K562 (cell line): Measurements from ENCODE around the gene UBE2G2. TPM values are rescaled to one million over a fixed set of nuclear protein-coding genes. Genes with fewer than 3 reads are reported as not detected.

Experiments
- ATAC-seq: fragments of 200-7000 bp; cut with Tn5 transposase; 3 replicates; pipeline ENCODE4 v1.9.1; 2020; ENCODE audit warnings: moderate library complexity
- BruUV-seq: library from RNA; stranded (reverse); fragments of 400-500 nt; replicated peaks from 2 replicates; lab custom pipeline; 2021; lab: Mats Ljungman, UMichigan
- CTCF ChIA-PET: fragments of 300-600 bp; formaldehyde crosslinking; extraction: SDS; loops from one replicate; lab custom pipeline; 2021; ENCODE audit warnings: low intra/inter-chr PET ratio; lab: Yijun Ruan, JAX
- POLR2A ChIA-PET: fragments of 300-600, 350-650 bp; sonication (Branson Sonifier 250); formaldehyde crosslinking; extraction: SDS; loops from one replicate; lab custom pipeline; 2021; ENCODE audit warnings: antibody characterized with exemption, inconsistent platforms; lab: Yijun Ruan, JAX
- DNase-seq, 4 experiments: peaks; one replicate each; pipeline versions ENCODE4 v3.0.0 to v3.0.0-alpha.2; 2011 to 2018; ENCODE audit warnings: low spot score in 3 of 4, mixed read lengths in 3 of 4; ENCODE audit errors: extremely low read depth in 1 of 4
- FAIRE-seq: peaks from 2 replicates; lab custom pipeline; 2011; peaks lifted over from hg19 to GRCh38; lab: Jason Lieb, UNC
- H2AFZ ChIP-seq: 2 replicates; pipeline ENCODE4 v1.6.0; 2011; ENCODE audit warnings: low read depth, low read length, control low read depth, inconsistent platforms
- H3K27ac ChIP-seq: fragments of 200-600 bp; 3 replicates; pipeline ENCODE4 v1.8.0; 2011; ENCODE audit warnings: low read depth, mild to moderate bottlenecking, control low read depth, inconsistent platforms, low read length, moderate library complexity, mixed read lengths; ENCODE audit errors: extremely low read depth
- H3K27me3 ChIP-seq, 2 experiments: fragments of 300-600 bp in 1 of 2; 2 replicates in 1 of 2; 3 replicates in 1 of 2; pipeline versions ENCODE4 v1.6.0 to v1.8.0; 2011; ENCODE audit warnings: inconsistent platforms in 2 of 2, low read length in 2 of 2, mild to moderate bottlenecking in 1 of 2, mixed read lengths in 1 of 2, moderate library complexity in 1 of 2; ENCODE audit not compliant: control insufficient read depth in 2 of 2, insufficient read depth in 2 of 2
- H3K36me3 ChIP-seq: fragments of 300-600 bp; 3 replicates; pipeline ENCODE4 v1.8.0; 2011; ENCODE audit warnings: mild to moderate bottlenecking, low read length, inconsistent platforms; ENCODE audit not compliant: control insufficient read depth, insufficient read depth
- H3K4me1 ChIP-seq, 2 experiments: fragments of 200-600 bp in 1 of 2; replicated peaks in 1 of 2; 2 replicates in 1 of 2; 3 replicates in 1 of 2; pipeline versions ENCODE4 v1.5.1 to v1.8.0; 2011; ENCODE audit warnings: inconsistent platforms in 2 of 2, low read length in 2 of 2, mild to moderate bottlenecking in 1 of 2, mixed read lengths in 1 of 2, moderate library complexity in 1 of 2; ENCODE audit not compliant: control insufficient read depth in 2 of 2, insufficient read depth in 2 of 2
- H3K4me2 ChIP-seq: 2 replicates; pipeline ENCODE4 v1.6.1; 2011; ENCODE audit warnings: low read length, control low read depth, inconsistent platforms, mixed read lengths; ENCODE audit not compliant: insufficient read depth
- H3K4me3 ChIP-seq: fragments of 200-600 bp; sonication (generic), shearing (Covaris generic); 2 replicates; pipeline ENCODE4 v1.5.1; 2016; ENCODE audit warnings: control low read depth, inconsistent platforms
- H3K79me2 ChIP-seq: fragments of 200-600 bp; 3 replicates; pipeline ENCODE4 v1.8.0; 2011; ENCODE audit warnings: low read length, inconsistent platforms; ENCODE audit not compliant: control insufficient read depth, insufficient read depth
- H3K9ac ChIP-seq, 2 experiments: 2 replicates each; pipeline versions ENCODE4 v1.6.0 to v1.6.1; 2011; ENCODE audit warnings: low read depth in 2 of 2, low read length in 2 of 2, control low read depth in 1 of 2, inconsistent platforms in 1 of 2, mild to moderate bottlenecking in 1 of 2, mixed read lengths in 1 of 2; ENCODE audit not compliant: insufficient read depth in 1 of 2
- H3K9me1 ChIP-seq: one replicate; pipeline ENCODE4 v1.6.0; 2011; ENCODE audit warnings: inconsistent platforms, mild to moderate bottlenecking, low read length, moderate library complexity; ENCODE audit not compliant: control insufficient read depth, insufficient read depth
- H3K9me3 ChIP-seq: replicated peaks from 2 replicates; pipeline ENCODE4 v1.5.1; 2011; ENCODE audit warnings: low read depth, low read length, inconsistent platforms; ENCODE audit not compliant: control insufficient read depth, insufficient read depth
- H4K20me1 ChIP-seq: replicated peaks from 2 replicates; pipeline ENCODE4 v1.6.1; 2011; ENCODE audit warnings: low read length, inconsistent platforms, mixed read lengths; ENCODE audit not compliant: control insufficient read depth, insufficient read depth
- ARNT ChIP-seq, 2 experiments: fragments of 450-650 bp; IDR thresholded peaks; 2 replicates each; pipeline ENCODE4 v1.6.1; 2016; ENCODE audit warnings: mild to moderate bottlenecking in 1 of 2
- HMBOX1 ChIP-seq: sonication (generic); IDR thresholded peaks from 2 replicates; pipeline ENCODE4 v1.6.1; 2016
- HMGN3 ChIP-seq: IDR thresholded peaks from 2 replicates; pipeline ENCODE4 v1.6.1; 2011; ENCODE audit warnings: borderline replicate concordance, low read depth, mild to moderate bottlenecking, mixed read lengths, low read length; ENCODE audit not compliant: insufficient read length; ENCODE audit errors: extremely low read depth
- RBM25 ChIP-seq: fragments of 200-400 bp; formaldehyde crosslinking; IDR thresholded peaks from 2 replicates; pipeline ENCODE4 v1.6.1; 2018; ENCODE audit warnings: low read length, low read depth, moderate library complexity; ENCODE audit not compliant: severe bottlenecking
- RREB1 ChIP-seq: fragments of 250-450 bp; sonication (Bioruptor Pico); IDR thresholded peaks from 2 replicates; pipeline ENCODE4 v1.4.0; 2020
- SMARCC2 ChIP-seq: fragments of 450-650 bp; IDR thresholded peaks from 2 replicates; pipeline ENCODE4 v1.6.1; 2017; ENCODE audit warnings: antibody characterized with exemption, moderate library complexity, mild to moderate bottlenecking, low read depth
- TFAM ChIP-seq: fragments of 250-450 bp; sonication (Bioruptor Pico); conservative IDR thresholded peaks from 2 replicates; pipeline ENCODE4 v1.5.0; 2021; ENCODE audit warnings: mild to moderate bottlenecking, moderate library complexity
- THRB ChIP-seq: fragments of 450-650 bp; formaldehyde crosslinking; conservative IDR thresholded peaks from 2 replicates; pipeline ENCODE4 v1.4.0; 2022; ENCODE audit warnings: mild to moderate bottlenecking, missing genetic modification characterization
- TRIM25 ChIP-seq: fragments of 450-650 bp; IDR thresholded peaks from 2 replicates; pipeline ENCODE4 v1.7.0; 2016; ENCODE audit warnings: borderline replicate concordance
- WHSC1 ChIP-seq: IDR thresholded peaks from one replicate; pipeline ENCODE4 v1.6.1; 2012; ENCODE audit warnings: low read length, control low read depth, inconsistent platforms
- ZC3H4 ChIP-seq: sonication (generic); formaldehyde crosslinking; IDR thresholded peaks from 2 replicates; pipeline ENCODE4 v1.9.0; 2021; ENCODE audit warnings: missing genetic modification reagents, borderline replicate concordance
- ZNF174 ChIP-seq: fragments of 250-450 bp; sonication (Bioruptor Pico); IDR thresholded peaks from 2 replicates; pipeline ENCODE4 v1.4.0; 2020; ENCODE audit warnings: mild to moderate bottlenecking
- WGBS: fragments of 100-300 bp; shearing (Covaris generic); methylation state at CpG from one replicate; pipeline ENCODE4 v1.1.6; 2016; ENCODE audit warnings: low coverage, mixed read lengths; ENCODE audit not compliant: insufficient coverage; ENCODE audit errors: missing lambda C conversion rate; 5-methylcytosine and 5-hydroxymethylcytosine counted together
- in situ Hi-C: fragments of 300-500 bp; cut with MboI; formaldehyde crosslinking; loops from 4 replicates; pipeline ENCODE4 v1.15.0; 2018; ENCODE audit warnings: inconsistent platforms, mixed read lengths
- intact Hi-C: fragments of 100-400 bp; cut with micrococcal nuclease; formaldehyde crosslinking; loops from 2 replicates; pipeline ENCODE4 v1.14.2; 2022
- polyA plus RNA-seq, 8 experiments: library from polyadenylated mRNA; depleted of rRNA in 4 of 8; stranded (reverse) in 5 of 8; unstranded in 3 of 8; fragments of >200 nt; fragmentation: Nextera tagmentation in 2 of 8; fragmentation: Illumina TruSeq in 1 of 8; extraction: Ambion mirVana in 2 of 8; extraction: Trizol in 1 of 8; gene quantifications; 2 replicates each; pipeline versions ENCODE4 v1.2.1 to v1.2.3, GENCODE V29; 2011 to 2014; ENCODE audit warnings: inconsistent platforms in 1 of 8, missing spikeins in 1 of 8
- total RNA-seq, 7 experiments: library from RNA; depleted of rRNA in 6 of 7; stranded (reverse); fragments of >200 nt in 6 of 7; fragmentation: Illumina TruSeq in 2 of 7; extraction: Trizol in 2 of 7; gene quantifications; 2 replicates each; pipeline versions ENCODE4 v1.2.1 to v1.2.3, GENCODE V29; 2011 to 2021; ENCODE audit warnings: low replicate concordance in 1 of 7

Gene UBE2G2
- total and polyA plus RNA-seq, 9 of the 15 experiments (the other 6 are each of a cell fraction or from before 2014, with no cell fraction given), result 47.5 to 225 (median 140) TPM

GRCh38 chr21:44791246-44791645, 10.4 kb downstream of the UBE2G2 start:
- no peak for FAIRE-seq
- Histone ChIP-seq H2AFZ (no peak overlapping the region), H3K79me2 (peaks cover 94% of the 10 kb centered on the region), H3K4me2 (no peak overlapping the region), H3K27me3 (no peaks in the 10 kb centered on the region), H3K4me1 (peaks cover 0 to 13% of the 10 kb centered on the region in 2 experiments; a peak in 3 of 5 replicates), H3K9me1 (no peaks in the 10 kb centered on the region), H3K9ac (no peak overlapping the region), H3K27ac (no peak overlapping the region), H4K20me1 (peaks cover 26% of the 10 kb centered on the region), H3K36me3 (peaks cover 67% of the 10 kb centered on the region), H3K9me3 (no peaks in the 10 kb centered on the region), H3K4me3 (no peak overlapping the region)
- POLR2A ChIA-PET, result interaction anchor here (0.8 to 1.0 kb wide), 2 partner anchors 26 to 136 kb away, joined by 3 read pairs; no protein-coding TSS in a partner anchor
- DNase-seq, result no peak
- BruUV-seq, result no TSS peak
- 83% methylated on average over 5 of the region's 5 CpGs for WGBS
- CTCF ChIA-PET, result interaction anchor here (3.8 kb wide), 1 partner anchor 281 kb away, joined by 16 read pairs; no protein-coding TSS in a partner anchor
- in situ Hi-C loops (loop anchor here (5.0 kb wide), 1 partner anchor 274 kb away; no protein-coding TSS in a partner anchor), intact Hi-C loops (no loop called here)
- ATAC-seq, result no peak
- TF ChIP-seq ARNT (IDR thresholded peaks at IDR 0.05) (no peak), TRIM25 (no peak), SMARCC2 (no peak), RREB1 (no peak), HMGN3 (no peak), ZNF174 (CRISPR knock-in tag) (no peak), TFAM (CRISPR knock-in tag) (no peak), THRB (CRISPR knock-in tag) (no peak), WHSC1 (no peak), ZC3H4 (CRISPR knock-in tag) (no peak), RBM25 (no peak), HMBOX1 (no peak)
